GM18498 (cell line): ENCODE measurements around the gene ABLIM2.

Experiments used
- ATAC-seq: cut with Tn5 transposase; IDR thresholded peaks from one replicate; pipeline ENCODE4 v1.9.1; 2021; ENCODE audit warnings: mild to moderate bottlenecking, moderate library complexity; ENCODE audit not compliant: unreplicated experiment

Gene ABLIM2

GRCh38 chr4:8106451-8107025 lies 52.1 kb downstream of the ABLIM2 start:
- ATAC-seq: no peak

DNA sequence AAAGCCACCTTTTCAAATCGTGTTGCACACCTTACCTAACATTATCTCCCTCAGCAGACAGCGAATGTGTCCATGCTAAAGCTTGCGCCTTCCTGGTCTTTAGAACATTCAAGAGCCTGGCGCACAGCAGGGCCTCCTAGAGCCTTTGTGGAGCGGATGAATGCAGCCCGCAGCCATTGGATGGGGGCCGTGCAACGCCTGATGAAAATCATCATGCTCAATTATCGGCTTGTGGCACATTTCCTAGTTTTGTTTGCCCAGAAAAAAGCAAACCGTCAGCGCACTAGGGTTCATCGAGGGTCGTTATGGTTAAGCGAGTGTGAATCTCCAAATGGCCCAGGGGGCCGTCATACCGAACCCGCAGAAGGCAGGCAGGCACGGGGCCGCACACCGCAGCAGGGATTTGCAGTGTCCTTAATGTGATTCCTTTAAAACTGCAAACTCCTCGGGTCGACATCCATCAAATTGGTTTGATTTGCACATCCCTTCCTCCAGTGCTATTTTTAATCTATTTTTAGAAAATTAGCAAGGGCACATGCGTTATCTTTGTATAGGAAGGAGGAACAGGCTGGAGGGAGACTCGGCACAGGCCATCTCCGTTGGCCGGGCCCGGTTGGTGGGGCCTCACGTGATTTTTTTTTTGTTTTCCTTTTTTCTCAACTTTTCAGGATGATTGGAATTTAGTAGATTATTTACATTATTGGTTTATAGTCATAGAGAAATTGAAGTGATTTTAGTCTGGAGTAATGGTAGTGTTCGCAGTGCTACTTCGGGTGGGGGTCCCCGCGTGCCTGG lies 53.1 kb downstream of the ABLIM2 start:
- ATAC-seq: no peak

DNA sequence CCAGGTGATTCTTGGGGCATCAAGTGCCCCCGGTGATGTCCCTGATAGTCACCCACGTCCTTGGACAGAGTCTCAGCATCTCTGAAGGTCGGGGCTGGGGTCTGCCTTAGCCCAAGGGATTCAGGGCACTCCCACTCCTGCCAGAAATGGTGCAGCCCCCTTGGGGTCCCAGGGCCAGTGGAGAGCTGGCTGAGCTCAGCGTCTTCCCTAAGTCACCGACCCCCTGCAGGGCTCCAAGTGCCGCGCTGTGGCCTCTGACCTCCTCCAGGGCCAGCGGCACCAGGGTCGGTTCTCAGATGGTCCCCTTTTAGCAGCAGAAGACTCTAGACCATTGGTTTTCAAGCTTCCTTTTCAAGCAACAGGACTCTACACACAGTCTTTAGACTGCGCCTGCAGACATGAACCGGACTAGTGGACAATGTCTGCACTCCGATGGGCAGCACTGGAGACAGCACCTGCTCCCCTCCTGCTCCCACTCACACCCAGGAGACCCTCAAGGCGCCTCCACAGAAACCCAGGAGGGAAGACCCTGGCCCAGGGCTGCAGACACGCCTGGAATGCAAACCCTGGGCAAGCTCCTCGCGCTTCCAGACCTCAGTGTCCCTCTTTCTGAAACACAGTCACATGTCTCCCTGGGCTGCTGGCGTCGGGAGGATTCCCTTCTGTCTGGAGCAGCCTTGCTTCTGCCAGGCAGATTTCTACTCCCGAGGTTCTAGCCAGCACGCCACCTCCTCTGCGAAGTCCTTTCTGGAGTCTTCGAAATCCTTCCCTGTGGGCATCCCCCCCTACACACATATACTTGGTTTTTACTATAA lies 53.9 kb downstream of the ABLIM2 start:
- ATAC-seq: no peak

- ATAC-seq: no peak
Measured at GRCh38 chr4:8103421-8104390, 54.9 kb downstream of the ABLIM2 start.

GRCh38 chr4:8102831-8103230 lies 55.8 kb downstream of the ABLIM2 start:
- no peak for ATAC-seq

GRCh38 chr4:8102076-8102355 lies 56.6 kb downstream of the ABLIM2 start:
- no peak for ATAC-seq

DNA sequence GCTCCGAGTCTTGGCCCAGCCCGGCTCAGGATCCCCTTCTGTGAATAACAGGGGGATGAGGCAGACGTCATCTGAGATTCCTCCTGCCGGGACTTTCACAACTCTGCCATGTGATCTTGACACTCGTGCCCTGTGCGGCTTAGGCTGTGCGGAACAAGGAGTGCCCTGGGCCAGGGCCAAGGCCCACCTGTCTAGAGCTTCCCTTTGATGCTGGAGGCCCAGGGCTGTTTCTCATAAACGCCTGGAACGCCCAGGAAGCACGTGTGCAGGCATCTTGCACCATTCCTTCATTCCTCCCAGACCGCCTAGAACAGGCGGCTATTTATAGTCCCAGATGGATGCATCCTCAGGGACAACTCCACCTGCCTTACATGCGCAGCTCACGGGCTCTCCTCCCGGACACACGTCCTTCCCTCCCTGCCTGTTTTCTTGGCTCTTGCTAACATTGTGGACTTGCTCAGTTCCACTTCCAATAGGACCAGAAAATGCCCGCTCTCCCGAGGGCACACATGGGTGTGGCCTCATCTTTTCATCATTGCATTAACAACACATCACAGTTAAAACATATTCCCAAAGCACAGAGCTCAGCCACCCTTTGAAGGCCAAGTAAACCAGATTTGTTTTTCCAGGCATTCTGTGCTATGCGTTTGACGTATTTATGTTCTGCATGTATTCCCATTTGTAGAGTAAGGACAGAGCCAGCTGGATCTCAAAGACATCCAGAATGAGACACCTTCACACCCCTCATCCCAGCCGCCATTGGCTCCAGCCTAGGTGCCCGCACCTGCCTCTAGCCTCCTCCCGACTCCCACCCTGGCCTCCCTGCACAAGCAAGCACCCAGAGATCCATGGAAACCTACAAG lies 57.2 kb downstream of the ABLIM2 start:
- ATAC-seq: no peak

- no peak for ATAC-seq
Measured at GRCh38 chr4:8099981-8100464, 58.6 kb downstream of the ABLIM2 start.

DNA sequence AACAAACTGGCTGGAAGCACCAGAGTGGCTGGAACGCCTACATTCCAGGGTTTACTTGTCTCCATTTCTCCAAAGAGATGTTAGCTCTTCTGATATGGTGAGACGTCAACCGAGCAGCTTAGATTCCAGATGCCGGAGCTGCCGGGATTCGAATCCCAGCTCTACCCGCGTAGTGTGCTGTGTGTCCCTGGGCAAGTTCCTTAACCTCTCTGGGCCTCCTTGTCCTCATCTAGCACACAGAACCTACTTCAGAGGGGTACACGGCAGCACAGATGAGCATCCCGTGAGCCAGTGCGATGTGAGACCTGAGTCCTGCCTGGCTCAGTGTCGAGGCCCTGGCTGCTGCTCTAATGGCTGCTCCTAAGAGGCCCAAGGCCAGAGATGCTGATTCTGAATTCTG lies 60.1 kb downstream of the ABLIM2 start:
- ATAC-seq: no peak

- ATAC-seq: no peak
Measured at GRCh38 chr4:8097721-8098345, 60.8 kb downstream of the ABLIM2 start.

DNA sequence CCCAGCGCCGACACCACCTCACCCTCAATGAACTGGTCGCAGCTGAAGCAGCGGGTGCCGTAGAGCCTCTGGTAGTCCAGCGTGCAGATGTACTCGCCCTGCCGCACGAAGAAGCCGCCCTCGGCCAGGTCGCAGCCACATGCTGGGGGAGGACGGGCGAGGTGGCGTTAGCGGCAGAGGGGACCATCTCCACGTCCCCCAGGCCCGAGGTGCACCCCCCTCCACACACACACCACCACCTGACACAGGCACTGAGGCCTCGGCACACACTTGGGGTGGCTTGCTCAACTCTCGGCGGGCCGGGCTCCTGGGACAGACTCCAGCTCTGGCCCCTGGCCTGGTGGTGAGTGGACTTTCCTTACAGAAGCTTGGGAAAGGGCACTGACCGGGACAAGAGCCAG lies 61.5 kb downstream of the ABLIM2 start:
- ATAC-seq: no peak

DNA sequence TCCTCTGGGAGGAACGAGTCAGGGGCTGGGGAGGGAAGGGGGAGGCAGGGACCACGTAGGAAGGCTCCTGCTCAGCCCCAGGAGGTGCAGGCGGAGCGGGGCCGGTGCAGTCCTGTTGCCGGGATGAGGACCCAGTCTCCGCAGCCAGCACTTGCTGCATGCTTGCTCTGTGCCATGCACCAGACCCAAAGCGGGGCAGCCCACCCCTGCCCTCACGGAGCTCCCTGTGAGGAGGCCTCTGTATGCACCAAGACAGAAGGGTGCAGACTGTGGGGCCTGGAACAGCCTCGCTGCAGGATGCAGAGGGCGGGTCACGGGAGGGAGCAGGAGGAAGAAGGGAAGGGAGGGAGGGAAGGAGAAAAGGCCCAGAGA lies 61.9 kb downstream of the ABLIM2 start:
- ATAC-seq: no peak

DNA sequence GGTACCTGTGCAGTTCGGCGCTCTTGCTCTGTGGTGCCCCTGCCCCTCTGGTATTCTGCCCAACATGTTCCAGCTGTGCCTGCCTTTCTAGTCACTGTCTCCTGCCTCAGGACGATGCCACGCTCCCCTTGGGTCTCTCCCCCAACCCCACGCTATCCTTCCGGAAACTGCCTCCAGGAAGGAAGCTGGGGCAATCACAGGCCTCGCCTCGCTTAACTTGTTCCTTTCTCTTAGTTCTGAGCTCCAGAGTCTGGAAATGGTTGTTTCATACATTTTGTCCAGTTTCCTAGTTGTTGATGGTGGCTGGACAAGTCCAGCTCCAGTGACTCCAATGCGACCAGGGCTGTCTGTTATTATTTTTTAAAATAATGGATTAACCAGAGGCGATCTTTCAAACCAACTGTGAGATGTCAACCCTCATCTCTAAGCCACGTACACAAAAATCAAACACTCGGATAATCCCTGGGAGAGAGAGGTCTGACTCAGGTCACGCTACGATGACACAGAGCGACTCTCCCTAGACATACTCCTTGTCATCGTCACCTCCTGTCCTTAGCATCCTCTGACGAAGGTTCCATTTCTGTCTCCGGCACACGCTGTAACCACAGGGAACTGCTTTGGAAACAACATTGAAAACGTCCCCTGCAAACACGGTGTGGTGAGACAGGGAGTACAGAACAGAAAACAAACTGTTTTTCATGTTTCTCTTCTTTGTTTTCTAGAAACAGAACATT lies 62.5 kb downstream of the ABLIM2 start:
- ATAC-seq: no peak

DNA sequence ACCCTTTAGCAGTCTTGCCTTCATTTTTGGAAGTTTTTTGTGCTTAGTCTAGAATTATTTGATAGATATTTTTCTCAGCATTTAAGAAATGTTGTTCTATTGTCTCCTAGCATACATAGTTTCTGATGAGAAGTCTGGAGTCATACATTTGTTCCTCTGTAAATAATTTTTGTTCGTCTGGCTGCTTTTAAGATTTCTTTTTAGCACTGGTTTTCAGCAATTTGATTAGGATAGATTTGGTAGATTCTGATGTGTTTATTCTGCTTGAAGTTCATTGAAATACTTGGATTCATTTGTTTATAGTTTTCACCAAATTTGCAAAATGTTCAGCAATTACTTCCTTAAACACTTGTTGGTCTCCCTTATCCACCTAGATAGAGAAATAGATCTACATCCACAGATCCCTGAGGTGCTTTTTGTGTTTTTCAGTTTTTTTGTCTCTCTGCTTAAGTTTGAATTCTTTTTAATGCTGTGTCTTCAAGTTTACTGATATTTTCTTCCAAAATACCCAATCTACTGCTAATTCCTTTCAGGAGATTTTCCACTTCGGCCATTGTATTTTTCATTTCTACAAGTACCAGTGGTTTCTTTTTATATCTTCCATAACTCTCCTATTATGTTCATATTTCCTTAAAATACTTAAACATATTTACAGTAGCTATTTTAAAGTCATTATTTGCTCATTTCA lies 64.9 kb downstream of the ABLIM2 start:
- no peak for ATAC-seq

- ATAC-seq: no peak
Measured at GRCh38 chr4:8092282-8092681, 66.3 kb downstream of the ABLIM2 start.

GRCh38 chr4:8090744-8091301 lies 67.8 kb downstream of the ABLIM2 start:
- ATAC-seq: no peak

GRCh38 chr4:8090312-8090711 lies 68.3 kb downstream of the ABLIM2 start:
- ATAC-seq: no peak

- no peak for ATAC-seq
Measured at GRCh38 chr4:8089862-8090261, 68.8 kb downstream of the ABLIM2 start.
